Measurements from ENCODE around the gene RBM8A. TPM values are rescaled to one million over a fixed set of nuclear protein-coding genes. Genes with fewer than 3 reads are reported as not detected.

RBM8A gene
- polyA plus RNA-seq, 3 donors, result 91.5 to 171 (median 115) TPM

- Mint-ChIP-seq H3K27ac (peak overlapping the region in 6 of 7 donors; percentile 58 to 96 (median 88)), H3K36me3 (peaks cover 7 to 9% of the 10 kb centered on the region in 2 donors), H3K4me1 (peaks cover 65% of the 10 kb centered on the region), H3K27me3 (ENCODE audit: low read depth in 3 of 3) (peaks cover 30 to 37% (median 30%) of the 10 kb centered on the region in 3 donors), H3K4me3 (peak overlapping the region; percentile 94 to 96), H3K9me3 (peaks cover 0 to 16% (median 8%) of the 10 kb centered on the region in 7 donors)
- Histone ChIP-seq H3K79me2 (ENCODE audit: insufficient read depth, low read length) (peaks cover 10% of the 10 kb centered on the region), H3K36me3 (replicated peaks in 1 of 2; ENCODE audit: control insufficient read depth in 1 of 2, insufficient read depth in 2 of 2, low read length in 2 of 2) (peaks cover 0 to 7% of the 10 kb centered on the region in 2 donors), H3K4me2 (replicated peaks; ENCODE audit: extremely low read depth, low read length, poor library complexity, severe bottlenecking) (peak overlapping the region; percentile 91), H3K9me3 (replicated peaks in 1 of 2; ENCODE audit: control insufficient read depth in 1 of 2, insufficient read depth in 1 of 2, low read length in 2 of 2) (peaks cover 0 to 4% of the 10 kb centered on the region in 2 donors), H2AFZ (ENCODE audit: insufficient read depth, low read depth, low read length, poor library complexity, severe bottlenecking) (peak overlapping the region; percentile 89), H3K27ac (ENCODE audit: low read depth in 1 of 2, low read length in 2 of 2) (peak overlapping the region in 1 of 2 donors; percentile 82), H3K27me3 (ENCODE audit: control insufficient read depth in 2 of 2, insufficient read depth in 2 of 2, low read length in 2 of 2) (peaks cover 6 to 31% of the 10 kb centered on the region in 2 donors), H3K4me1 (ENCODE audit: control insufficient read depth in 1 of 2, insufficient read depth in 2 of 2, low read length in 2 of 2) (peaks cover 58 to 65% of the 10 kb centered on the region in 2 donors), H4K20me1 (ENCODE audit: insufficient read depth, low read length) (peaks cover 3% of the 10 kb centered on the region), H3K4me3 (replicated peaks in 1 of 3; ENCODE audit: low read depth in 2 of 3, low read length in 3 of 3) (peak overlapping the region; percentile 55 to 89 (median 59)), H3K9ac (ENCODE audit: insufficient read depth, low read length, poor library complexity, severe bottlenecking) (peak overlapping the region; percentile 74)
- WGBS (ENCODE audit: insufficient coverage), result no CpG with 5 or more reads among the region's 5 CpGs
- intact Hi-C loops (cut with micrococcal nuclease), result loop anchor here (2.0 to 10.0 kb wide), 4 partner anchors 33 to 99 kb away; partner anchors contain the start of genes PEX11B (in 1 of the 2) and TXNIP (in 1 of the 2)
- no peak for DNase-seq
- no peak for TF ChIP-seq CTCF (IDR thresholded peaks at IDR 0.05)
Observed at GRCh38 chr1:145963265-145964019, 36.2 kb upstream of the RBM8A start.

- Mint-ChIP-seq H3K27me3 (ENCODE audit: low read depth in 3 of 3) (peaks cover 30 to 37% (median 31%) of the 10 kb centered on the region in 3 donors), H3K9me3 (peaks cover 0 to 15% (median 6%) of the 10 kb centered on the region in 7 donors), H3K4me1 (peaks cover 67% of the 10 kb centered on the region), H3K4me3 (peak overlapping the region; percentile 91 to 97), H3K36me3 (peaks cover 5 to 7% of the 10 kb centered on the region in 2 donors), H3K27ac (peak overlapping the region in 1 of 7 donors; percentile 50)
- Histone ChIP-seq H3K36me3 (replicated peaks in 1 of 2; ENCODE audit: control insufficient read depth in 1 of 2, insufficient read depth in 2 of 2, low read length in 2 of 2) (peaks cover 0 to 5% of the 10 kb centered on the region in 2 donors), H3K9ac (ENCODE audit: insufficient read depth, low read length, poor library complexity, severe bottlenecking) (no peak overlapping the region), H3K27ac (ENCODE audit: low read depth in 1 of 2, low read length in 2 of 2) (no peak overlapping the region), H3K4me3 (replicated peaks in 1 of 3; ENCODE audit: low read depth in 2 of 3, low read length in 3 of 3) (peak overlapping the region; percentile 30 to 87 (median 71)), H4K20me1 (ENCODE audit: insufficient read depth, low read length) (peaks cover 3% of the 10 kb centered on the region), H2AFZ (ENCODE audit: insufficient read depth, low read depth, low read length, poor library complexity, severe bottlenecking) (peak overlapping the region; percentile 90), H3K79me2 (ENCODE audit: insufficient read depth, low read length) (peaks cover 7% of the 10 kb centered on the region), H3K4me1 (ENCODE audit: control insufficient read depth in 1 of 2, insufficient read depth in 2 of 2, low read length in 2 of 2) (peaks cover 62 to 71% of the 10 kb centered on the region in 2 donors), H3K4me2 (replicated peaks; ENCODE audit: extremely low read depth, low read length, poor library complexity, severe bottlenecking) (peak overlapping the region; percentile 91), H3K9me3 (replicated peaks in 1 of 2; ENCODE audit: control insufficient read depth in 1 of 2, insufficient read depth in 1 of 2, low read length in 2 of 2) (peaks cover 0 to 2% of the 10 kb centered on the region in 2 donors), H3K27me3 (ENCODE audit: control insufficient read depth in 2 of 2, insufficient read depth in 2 of 2, low read length in 2 of 2) (peaks cover 6 to 31% of the 10 kb centered on the region in 2 donors)
- intact Hi-C loops (cut with micrococcal nuclease), result loop anchor here (2.0 to 10.0 kb wide), 4 partner anchors 32 to 98 kb away; partner anchors contain the start of genes PEX11B (in 1 of the 2) and TXNIP (in 1 of the 2)
- 2% methylated on average over 15 of the region's 36 CpGs for WGBS (ENCODE audit: insufficient coverage)
- TF ChIP-seq CTCF (IDR thresholded peaks at IDR 0.05), result no peak
- DNase-seq, result no peak
Observed at GRCh38 chr1:145962157-145963102, 35.1 kb upstream of the RBM8A start.
